Caco-2 (cell line): ENCODE results near the gene TCF15. TPM values are rescaled to one million over a fixed set of nuclear protein-coding genes. Genes with fewer than 3 reads are reported as not detected.
"Not testable (repeated sequence)": the region's sequence is repeated elsewhere in the genome, so short reads cannot be mapped to it uniquely, and the experiment has no call there.

ENCODE experiments used
- BruUV-seq: library from RNA; stranded (reverse); fragments of 400-500 nt; replicated peaks from 2 replicates; lab custom pipeline; 2021; lab: Mats Ljungman, UMichigan
- CTCF ChIA-PET: fragments of 300-600 bp; sonication (Branson Sonifier 250); formaldehyde crosslinking; loops from one replicate; lab custom pipeline; 2022; ENCODE audit warnings: antibody characterized with exemption; lab: Charles Lee
- POLR2A ChIA-PET: fragments of 300-600 bp; sonication (Branson Sonifier 250); formaldehyde crosslinking; loops from one replicate; lab custom pipeline; 2022; ENCODE audit warnings: antibody characterized with exemption; lab: Charles Lee
- DNase-seq, 2 experiments: peaks; one replicate each; pipeline versions ENCODE4 v3.0.0 to v3.0.0-alpha.2; 2020 to 2022
- H3K27me3 ChIP-seq: replicated peaks from 2 replicates; pipeline ENCODE4 v1.6.0; 2011; ENCODE audit warnings: low read length; ENCODE audit not compliant: control insufficient read depth, insufficient read depth
- H3K36me3 ChIP-seq: 2 replicates; pipeline ENCODE4 v1.5.1; 2011; ENCODE audit warnings: low read length; ENCODE audit not compliant: control insufficient read depth, insufficient read depth
- H3K4me1 ChIP-seq: fragments of 250-450 bp; sonication (Bioruptor Pico); 2 replicates; pipeline ENCODE4 v1.5.1; 2020; ENCODE audit warnings: mild to moderate bottlenecking
- H3K4me3 ChIP-seq: 2 replicates; pipeline ENCODE4 v1.5.1; 2011; ENCODE audit warnings: low read depth, mild to moderate bottlenecking, control low read depth, low read length
- H3K9me3 ChIP-seq: fragments of 250-450 bp; sonication (Bioruptor Pico); 2 replicates; pipeline ENCODE4 v1.5.1; 2020; ENCODE audit warnings: mild to moderate bottlenecking, moderate library complexity
- H3K27ac Mint-ChIP-seq: one replicate; pipeline ENCODE4 v1.8.0; 2022; ENCODE audit warnings: mixed read lengths; ENCODE audit not compliant: unreplicated experiment
- H3K27me3 Mint-ChIP-seq: one replicate; pipeline ENCODE4 v1.8.0; 2022; ENCODE audit warnings: mixed read lengths; ENCODE audit not compliant: insufficient read depth, unreplicated experiment
- H3K36me3 Mint-ChIP-seq: one replicate; pipeline ENCODE4 v1.8.0; 2022; ENCODE audit warnings: mild to moderate bottlenecking, mixed read lengths; ENCODE audit not compliant: insufficient read depth, unreplicated experiment
- H3K4me1 Mint-ChIP-seq: one replicate; pipeline ENCODE4 v1.8.0; 2022; ENCODE audit warnings: low read depth, mixed read lengths; ENCODE audit not compliant: unreplicated experiment
- H3K4me3 Mint-ChIP-seq: one replicate; pipeline ENCODE4 v1.8.0; 2022; ENCODE audit warnings: mild to moderate bottlenecking, moderate library complexity, mixed read lengths; ENCODE audit not compliant: unreplicated experiment
- H3K9me3 Mint-ChIP-seq: one replicate; pipeline ENCODE4 v1.8.0; 2022; ENCODE audit warnings: mixed read lengths; ENCODE audit not compliant: unreplicated experiment
- CTCF ChIP-seq, 2 experiments: fragments of 200-600 bp in 1 of 2; IDR thresholded peaks; 1 replicate in 1 of 2; 2 replicates in 1 of 2; pipeline versions ENCODE4 v1.5.1 to v1.8.0; 2011 to 2022; ENCODE audit warnings: antibody characterized with exemption in 1 of 2, control low read depth in 1 of 2, inconsistent platforms in 1 of 2, low read depth in 1 of 2, low read length in 1 of 2, mild to moderate bottlenecking in 1 of 2, moderate library complexity in 1 of 2; ENCODE audit not compliant: insufficient read depth in 1 of 2, severe bottlenecking in 1 of 2, unreplicated experiment in 1 of 2
- intact Hi-C: fragments of 100-400 bp; cut with micrococcal nuclease; formaldehyde crosslinking; loops from one replicate; pipeline ENCODE4 v1.10.0; 2022; ENCODE audit not compliant: unreplicated experiment
- total RNA-seq: library from RNA; stranded (reverse); gene quantifications from 2 replicates; pipeline ENCODE4 v1.2.3, GENCODE V29; 2022

The TCF15 gene
- total RNA-seq, 1 experiment from 2014 or later, result not detected

GRCh38 chr20:584971-585301 lies 25.2 kb downstream of the TCF15 start:
- H3K27ac Mint-ChIP-seq, result no peak overlapping the region
- no TSS peak for BruUV-seq
- no peak for TF ChIP-seq CTCF (IDR thresholded peaks at IDR 0.05; ENCODE audit: insufficient read depth in 1 of 2, low read depth in 1 of 2, low read length in 1 of 2, severe bottlenecking in 1 of 2, unreplicated experiment in 1 of 2)
- H3K27me3 Mint-ChIP-seq, result peaks cover 5% of the 10 kb centered on the region
- H3K4me3 Mint-ChIP-seq, result no peak overlapping the region
- Histone ChIP-seq H3K36me3 (no peaks in the 10 kb centered on the region), H3K4me1 (no peaks in the 10 kb centered on the region), H3K9me3 (no peaks in the 10 kb centered on the region), H3K27me3 (no peaks in the 10 kb centered on the region), H3K4me3 (no peak overlapping the region)
- CTCF ChIA-PET, result no interaction called here
- H3K36me3 Mint-ChIP-seq, result no peaks in the 10 kb centered on the region
- peaks cover 10% of the 10 kb centered on the region for H3K9me3 Mint-ChIP-seq
- intact Hi-C loops, result no loop called here
- POLR2A ChIA-PET, result no interaction called here
- peaks cover 5% of the 10 kb centered on the region for H3K4me1 Mint-ChIP-seq
- DNase-seq, result peak in 1 of 2 experiments; percentile 23

GRCh38 chr20:584161-584970 lies 25.7 kb downstream of the TCF15 start:
- TF ChIP-seq CTCF (IDR thresholded peaks at IDR 0.05; ENCODE audit: insufficient read depth in 1 of 2, low read depth in 1 of 2, low read length in 1 of 2, severe bottlenecking in 1 of 2, unreplicated experiment in 1 of 2), result no peak
- Histone ChIP-seq H3K36me3 (no peaks in the 10 kb centered on the region), H3K4me1 (no peaks in the 10 kb centered on the region), H3K27me3 (no peaks in the 10 kb centered on the region), H3K4me3 (no peak overlapping the region), H3K9me3 (no peaks in the 10 kb centered on the region)
- no peaks in the 10 kb centered on the region for H3K36me3 Mint-ChIP-seq
- no TSS peak for BruUV-seq
- H3K4me1 Mint-ChIP-seq, result peaks cover 5% of the 10 kb centered on the region
- CTCF ChIA-PET, result interaction anchor here (0.6 kb wide), 1 partner anchor 32 kb away, joined by 3 read pairs; no protein-coding TSS in a partner anchor
- H3K4me3 Mint-ChIP-seq, result no peak overlapping the region
- H3K9me3 Mint-ChIP-seq, result peaks cover 10% of the 10 kb centered on the region
- peak; percentile 30 to 51 for DNase-seq
- POLR2A ChIA-PET, result no interaction called here
- intact Hi-C loops, result no loop called here
- H3K27me3 Mint-ChIP-seq, result peaks cover 5% of the 10 kb centered on the region
- no peak overlapping the region for H3K27ac Mint-ChIP-seq

- H3K4me1 ChIP-seq, result no peaks in the 10 kb centered on the region
- CTCF ChIA-PET, result no interaction called here
- no peak overlapping the region for H3K4me3 ChIP-seq
- POLR2A ChIA-PET, result no interaction called here
- Mint-ChIP-seq H3K27ac (no peak overlapping the region), H3K4me1 (peaks cover 5% of the 10 kb centered on the region), H3K9me3 (peaks cover 10% of the 10 kb centered on the region), H3K27me3 (peaks cover 5% of the 10 kb centered on the region), H3K36me3 (no peaks in the 10 kb centered on the region), H3K4me3 (no peak overlapping the region)
- no peaks in the 10 kb centered on the region for H3K36me3 ChIP-seq
- DNase-seq, result no peak
- no peaks in the 10 kb centered on the region for H3K27me3 ChIP-seq
- no peaks in the 10 kb centered on the region for H3K9me3 ChIP-seq
- intact Hi-C loops, result no loop called here
- no peak for TF ChIP-seq CTCF (IDR thresholded peaks at IDR 0.05; ENCODE audit: insufficient read depth in 1 of 2, low read depth in 1 of 2, low read length in 1 of 2, severe bottlenecking in 1 of 2, unreplicated experiment in 1 of 2)
- BruUV-seq, result no TSS peak
Measured at GRCh38 chr20:582204-582603, 27.9 kb downstream of the TCF15 start.

- CTCF ChIA-PET, result interaction anchor here (1.1 kb wide), 2 partner anchors 66 kb away, joined by 3 to 4 read pairs; no protein-coding TSS in a partner anchor
- DNase-seq, H3K4me1 Mint-ChIP-seq, BruUV-seq, H3K9me3 ChIP-seq, H3K4me3 Mint-ChIP-seq, H3K4me1 ChIP-seq, H3K36me3 Mint-ChIP-seq, H3K9me3 Mint-ChIP-seq, H3K27ac Mint-ChIP-seq, H3K36me3 ChIP-seq, POLR2A ChIA-PET, H3K27me3 Mint-ChIP-seq, intact Hi-C loops, H3K4me3 ChIP-seq, H3K27me3 ChIP-seq: not testable (repeated sequence)
Measured at GRCh38 chr20:578940-579690, 31.0 kb downstream of the TCF15 start.
